Glutamatergic neuron (in vitro differentiated cells): ENCODE measurements around the gene SYT17. TPM values are rescaled to one million over a fixed set of nuclear protein-coding genes. Genes with fewer than 3 reads are reported as not detected.

Experiments used
- DNase-seq: peaks from one replicate; pipeline ENCODE4 v3.0.0; 2022
- H3K27ac Mint-ChIP-seq: one replicate; pipeline ENCODE4 v1.8.0; 2020; ENCODE audit warnings: mild to moderate bottlenecking, mixed read lengths, inconsistent platforms; ENCODE audit not compliant: unreplicated experiment
- H3K27me3 Mint-ChIP-seq: one replicate; pipeline ENCODE4 v1.8.0; 2020; ENCODE audit warnings: mild to moderate bottlenecking, moderate library complexity, mixed read lengths, inconsistent platforms; ENCODE audit not compliant: unreplicated experiment
- H3K36me3 Mint-ChIP-seq: one replicate; pipeline ENCODE4 v1.8.0; 2020; ENCODE audit warnings: mild to moderate bottlenecking, mixed read lengths, inconsistent platforms; ENCODE audit not compliant: unreplicated experiment
- H3K4me1 Mint-ChIP-seq: one replicate; pipeline ENCODE4 v1.8.0; 2020; ENCODE audit warnings: mild to moderate bottlenecking, low read depth, mixed read lengths, inconsistent platforms; ENCODE audit not compliant: unreplicated experiment
- H3K4me3 Mint-ChIP-seq: one replicate; pipeline ENCODE4 v1.8.0; 2020; ENCODE audit warnings: mild to moderate bottlenecking, mixed read lengths, inconsistent platforms; ENCODE audit not compliant: unreplicated experiment
- H3K9me3 Mint-ChIP-seq: one replicate; pipeline ENCODE4 v1.8.0; 2020; ENCODE audit warnings: mild to moderate bottlenecking, moderate library complexity, mixed read lengths, inconsistent platforms; ENCODE audit not compliant: unreplicated experiment
- total RNA-seq: library from RNA; stranded (reverse); fragmentation: NEBNext Ultra II Directional; extraction: Animal tissue kit (Norgen Biotek cat#: 25700); gene quantifications from one replicate; pipeline ENCODE4 v1.2.1, GENCODE V29; 2021; ENCODE audit not compliant: unreplicated experiment
- TF ChIP-seq, protein P1 (sequence below): fragments of 200-600 bp; sonication (generic); IDR thresholded peaks from one replicate; pipeline ENCODE4 v1.5.0; 2021; ENCODE audit not compliant: partially characterized antibody, unreplicated experiment

The SYT17 gene
- total RNA-seq, 1 donor from 2014 or later = 10.0 TPM

GRCh38 chr16:19138601-19139000 lies 29.4 kb upstream of the SYT17 start:
- no peak for DNase-seq
- H3K27ac Mint-ChIP-seq = peak overlapping the region; percentile 5
- H3K27me3 Mint-ChIP-seq = no peaks in the 10 kb centered on the region
- peaks cover 17% of the 10 kb centered on the region for H3K4me1 Mint-ChIP-seq
- no peaks in the 10 kb centered on the region for H3K9me3 Mint-ChIP-seq
- no peaks in the 10 kb centered on the region for H3K36me3 Mint-ChIP-seq
- no peak overlapping the region for H3K4me3 Mint-ChIP-seq
- TF ChIP-seq, protein P1, sequence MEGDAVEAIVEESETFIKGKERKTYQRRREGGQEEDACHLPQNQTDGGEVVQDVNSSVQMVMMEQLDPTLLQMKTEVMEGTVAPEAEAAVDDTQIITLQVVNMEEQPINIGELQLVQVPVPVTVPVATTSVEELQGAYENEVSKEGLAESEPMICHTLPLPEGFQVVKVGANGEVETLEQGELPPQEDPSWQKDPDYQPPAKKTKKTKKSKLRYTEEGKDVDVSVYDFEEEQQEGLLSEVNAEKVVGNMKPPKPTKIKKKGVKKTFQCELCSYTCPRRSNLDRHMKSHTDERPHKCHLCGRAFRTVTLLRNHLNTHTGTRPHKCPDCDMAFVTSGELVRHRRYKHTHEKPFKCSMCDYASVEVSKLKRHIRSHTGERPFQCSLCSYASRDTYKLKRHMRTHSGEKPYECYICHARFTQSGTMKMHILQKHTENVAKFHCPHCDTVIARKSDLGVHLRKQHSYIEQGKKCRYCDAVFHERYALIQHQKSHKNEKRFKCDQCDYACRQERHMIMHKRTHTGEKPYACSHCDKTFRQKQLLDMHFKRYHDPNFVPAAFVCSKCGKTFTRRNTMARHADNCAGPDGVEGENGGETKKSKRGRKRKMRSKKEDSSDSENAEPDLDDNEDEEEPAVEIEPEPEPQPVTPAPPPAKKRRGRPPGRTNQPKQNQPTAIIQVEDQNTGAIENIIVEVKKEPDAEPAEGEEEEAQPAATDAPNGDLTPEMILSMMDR = no peak

GRCh38 chr16:19139436-19140091 lies 28.5 kb upstream of the SYT17 start:
- Mint-ChIP-seq H3K27me3 (no peaks in the 10 kb centered on the region), H3K4me3 (no peak overlapping the region), H3K36me3 (no peaks in the 10 kb centered on the region), H3K9me3 (no peaks in the 10 kb centered on the region), H3K27ac (no peak overlapping the region), H3K4me1 (peaks cover 21% of the 10 kb centered on the region)
- no peak for DNase-seq
- TF ChIP-seq, protein P1 = no peak

GRCh38 chr16:19140396-19140795 lies 27.6 kb upstream of the SYT17 start:
- Mint-ChIP-seq H3K4me1 (peaks cover 21% of the 10 kb centered on the region), H3K9me3 (peaks cover 1% of the 10 kb centered on the region), H3K27me3 (no peaks in the 10 kb centered on the region), H3K27ac (no peak overlapping the region), H3K4me3 (no peak overlapping the region), H3K36me3 (no peaks in the 10 kb centered on the region)
- TF ChIP-seq, protein P1 = no peak
- no peak for DNase-seq

- Mint-ChIP-seq H3K4me3 (peak overlapping the region; percentile 9), H3K36me3 (no peaks in the 10 kb centered on the region), H3K27me3 (no peaks in the 10 kb centered on the region), H3K4me1 (peaks cover 15% of the 10 kb centered on the region), H3K9me3 (peaks cover 1% of the 10 kb centered on the region), H3K27ac (no peak overlapping the region)
- DNase-seq = no peak
- TF ChIP-seq, protein P1 = no peak
Observed at GRCh38 chr16:19142939-19143598, 25.0 kb upstream of the SYT17 start.

DNA sequence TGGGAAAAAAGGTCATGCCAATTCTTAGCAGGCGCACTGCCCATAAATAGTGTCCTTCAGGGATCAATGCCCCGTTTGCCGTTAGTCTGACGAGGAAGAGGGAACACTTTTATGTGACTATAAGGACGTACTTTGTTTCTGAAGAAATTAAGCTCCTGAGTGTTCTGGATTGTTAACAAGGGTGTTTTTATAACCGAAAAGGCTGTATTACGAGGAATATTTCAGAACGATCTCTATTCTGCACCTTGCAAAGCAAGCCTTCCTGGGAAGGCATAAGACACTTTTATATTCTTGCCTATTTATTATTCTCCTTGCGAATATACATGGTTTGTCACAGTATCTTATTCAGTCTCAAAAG lies 24.5 kb upstream of the SYT17 start:
- DNase-seq = no peak
- H3K27ac Mint-ChIP-seq = no peak overlapping the region

More for the DNA sequence above, 24.5 kb upstream of the SYT17 start:
- Mint-ChIP-seq H3K4me3 (peak overlapping the region; percentile 9), H3K9me3 (peaks cover 1% of the 10 kb centered on the region), H3K27me3 (no peaks in the 10 kb centered on the region), H3K4me1 (peaks cover 14% of the 10 kb centered on the region), H3K36me3 (no peaks in the 10 kb centered on the region)
- TF ChIP-seq, protein P1 = no peak
